Ramos (cell line): ENCODE data around the gene ITGB3.
"Not testable (repeated sequence)": the region's sequence is repeated elsewhere in the genome, so short reads cannot be mapped to it uniquely, and the experiment has no call there.

Experiments used
- in situ Hi-C: fragments of 300-500 bp; cut with MboI; formaldehyde crosslinking; loops from one replicate; pipeline ENCODE4 v1.14.3; 2022; ENCODE audit warnings: low sequenced_read_pairs; ENCODE audit not compliant: unreplicated experiment

The ITGB3 gene

GRCh38 chr17:47221154-47221553, 32.5 kb upstream of the ITGB3 start:
- in situ Hi-C loops: no loop called here

- in situ Hi-C loops: no loop called here
Observed at GRCh38 chr17:47222047-47222446, 31.6 kb upstream of the ITGB3 start.

DNA sequence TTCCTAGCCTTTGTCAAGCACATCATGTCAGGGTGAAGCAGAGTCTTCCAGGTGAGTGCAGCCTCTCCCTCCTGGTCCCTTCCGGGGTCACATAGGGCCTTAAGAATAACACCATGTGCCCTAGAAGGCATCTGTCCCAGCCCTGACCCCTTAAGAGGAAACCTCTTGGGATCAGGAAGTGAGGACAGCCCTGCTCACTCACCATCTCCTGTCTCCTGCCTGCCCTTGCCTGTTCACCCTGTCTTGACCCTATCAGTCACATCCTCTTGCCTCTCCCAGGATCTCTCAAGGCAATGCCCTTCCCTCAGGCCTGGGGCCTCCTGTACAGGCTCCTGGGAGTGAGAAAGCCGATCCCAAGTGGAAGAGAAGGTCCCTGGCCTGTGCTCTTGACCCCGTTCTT, 30.6 kb upstream of the ITGB3 start:
- in situ Hi-C loops: no loop called here

DNA sequence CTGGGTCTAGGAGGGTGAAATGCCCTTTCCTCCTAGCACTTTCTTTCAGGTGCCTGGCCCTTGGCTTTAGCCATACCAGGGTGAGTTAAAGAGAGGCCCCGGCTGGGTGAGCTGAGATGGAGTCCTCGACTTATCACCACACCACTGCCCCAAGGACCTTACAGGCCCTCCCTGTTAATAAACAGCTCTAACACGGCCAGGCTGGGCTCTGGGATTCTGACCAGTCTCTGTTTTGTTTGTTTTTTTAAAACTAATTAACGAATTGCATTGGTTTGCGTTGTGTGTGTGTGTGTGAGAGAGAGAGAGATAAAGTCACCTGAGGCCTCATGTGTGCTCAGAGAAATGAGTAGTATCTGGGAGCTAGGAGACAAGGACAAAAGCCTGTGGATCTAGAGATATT, 30.2 kb upstream of the ITGB3 start:
- in situ Hi-C loops: no loop called here

DNA sequence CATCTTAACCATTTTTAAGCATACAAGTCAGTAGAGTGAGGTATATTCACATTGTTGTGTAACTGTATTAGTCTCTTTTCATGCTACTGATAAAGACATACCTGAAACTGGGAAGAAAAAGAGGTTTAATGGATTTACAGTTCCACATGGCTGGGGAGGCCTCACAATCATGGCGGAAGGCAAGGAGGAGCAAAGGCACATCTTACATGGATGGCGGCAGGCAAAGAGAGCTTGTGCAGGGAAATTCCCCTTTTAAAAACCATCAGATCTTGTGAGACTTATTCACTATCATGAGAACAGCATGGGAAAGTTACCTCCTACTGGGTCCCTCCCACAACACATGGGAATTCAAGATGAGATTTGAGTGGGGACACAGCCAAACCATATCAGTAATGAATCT, 29.6 kb upstream of the ITGB3 start:
- in situ Hi-C loops: not testable (repeated sequence)

DNA sequence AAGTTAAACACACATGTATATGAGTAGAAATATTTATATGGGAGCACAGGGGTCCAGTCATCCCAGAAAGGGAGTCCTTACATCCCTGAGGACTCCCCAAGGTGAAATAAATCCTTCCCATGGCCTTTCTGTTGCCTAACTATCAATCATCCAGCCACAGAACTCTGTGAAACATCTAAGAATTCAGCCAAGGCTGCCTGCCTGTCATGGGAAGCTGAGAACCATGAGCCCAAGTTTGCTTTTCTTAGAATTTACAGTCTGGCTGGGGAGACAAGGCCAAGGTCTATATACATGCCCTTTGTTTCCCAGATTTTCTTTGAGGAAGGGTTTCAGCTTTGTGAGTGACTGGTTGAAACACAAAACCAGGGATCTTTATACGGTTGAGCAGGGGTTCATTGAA, 28.7 kb upstream of the ITGB3 start:
- in situ Hi-C loops: loop anchor here (5.0 kb wide), 1 partner anchor 387 kb away; no protein-coding TSS in a partner anchor

GRCh38 chr17:47225436-47225858, 28.2 kb upstream of the ITGB3 start:
- in situ Hi-C loops: loop anchor here (5.0 kb wide), 1 partner anchor 387 kb away; no protein-coding TSS in a partner anchor

DNA sequence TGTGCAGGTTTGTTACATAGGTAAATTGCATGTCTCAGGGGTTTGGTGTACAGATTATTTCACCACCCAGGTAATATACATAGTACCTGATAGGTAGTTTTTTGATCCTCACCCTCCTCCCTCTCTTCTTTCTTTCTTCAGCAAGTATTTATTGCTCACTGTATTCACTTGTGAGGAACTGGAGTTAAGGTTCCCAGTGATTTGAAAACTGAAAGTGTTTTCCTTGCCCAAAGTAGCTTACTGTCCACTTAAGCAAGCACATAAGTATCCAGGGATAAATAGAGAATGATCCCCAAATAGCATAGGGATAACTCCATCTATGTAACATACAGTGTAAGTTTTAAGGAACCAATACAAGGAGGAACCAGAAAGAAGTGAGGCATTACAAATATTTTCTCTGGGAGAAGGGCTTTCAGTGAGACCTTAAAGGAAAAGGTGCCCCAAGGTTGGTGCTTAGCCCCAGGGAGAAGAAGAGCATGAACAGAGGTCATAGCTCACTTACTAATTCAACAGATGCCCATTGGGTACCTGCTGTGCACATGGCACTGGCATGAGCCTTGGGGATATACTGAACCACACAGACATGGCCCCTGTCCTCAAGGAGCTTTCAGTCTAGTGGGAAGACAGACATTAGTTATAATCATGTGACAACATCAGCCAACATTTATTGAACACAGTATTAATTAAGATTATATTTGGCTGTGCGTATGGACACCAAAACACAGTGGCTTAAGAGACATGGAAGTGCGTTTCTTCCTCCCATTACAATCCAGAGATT, 27.5 kb upstream of the ITGB3 start:
- in situ Hi-C loops: loop anchor here (5.0 kb wide), 1 partner anchor 386 kb away; no protein-coding TSS in a partner anchor

DNA sequence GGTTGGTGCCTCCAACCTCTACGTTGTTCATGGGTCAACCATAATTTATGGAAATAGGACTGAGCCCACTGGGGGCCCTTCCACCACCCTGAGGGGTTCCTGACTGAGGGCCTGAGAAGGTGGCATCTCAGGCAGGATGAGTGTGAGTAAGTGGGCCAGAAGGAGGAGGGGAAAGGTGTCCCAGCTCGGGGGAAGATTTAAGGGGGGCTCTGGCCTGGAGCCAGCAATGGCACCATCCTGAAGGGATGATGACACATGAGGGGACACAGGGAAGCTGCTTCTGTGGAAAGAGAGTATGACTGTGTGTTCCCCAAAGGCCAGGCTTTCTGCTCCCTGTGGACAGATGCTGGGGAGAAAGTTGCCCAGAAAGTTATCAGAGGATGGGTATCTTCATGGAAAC, 25.8 kb upstream of the ITGB3 start:
- in situ Hi-C loops: loop anchor here (5.0 kb wide), 1 partner anchor 384 kb away; no protein-coding TSS in a partner anchor

DNA sequence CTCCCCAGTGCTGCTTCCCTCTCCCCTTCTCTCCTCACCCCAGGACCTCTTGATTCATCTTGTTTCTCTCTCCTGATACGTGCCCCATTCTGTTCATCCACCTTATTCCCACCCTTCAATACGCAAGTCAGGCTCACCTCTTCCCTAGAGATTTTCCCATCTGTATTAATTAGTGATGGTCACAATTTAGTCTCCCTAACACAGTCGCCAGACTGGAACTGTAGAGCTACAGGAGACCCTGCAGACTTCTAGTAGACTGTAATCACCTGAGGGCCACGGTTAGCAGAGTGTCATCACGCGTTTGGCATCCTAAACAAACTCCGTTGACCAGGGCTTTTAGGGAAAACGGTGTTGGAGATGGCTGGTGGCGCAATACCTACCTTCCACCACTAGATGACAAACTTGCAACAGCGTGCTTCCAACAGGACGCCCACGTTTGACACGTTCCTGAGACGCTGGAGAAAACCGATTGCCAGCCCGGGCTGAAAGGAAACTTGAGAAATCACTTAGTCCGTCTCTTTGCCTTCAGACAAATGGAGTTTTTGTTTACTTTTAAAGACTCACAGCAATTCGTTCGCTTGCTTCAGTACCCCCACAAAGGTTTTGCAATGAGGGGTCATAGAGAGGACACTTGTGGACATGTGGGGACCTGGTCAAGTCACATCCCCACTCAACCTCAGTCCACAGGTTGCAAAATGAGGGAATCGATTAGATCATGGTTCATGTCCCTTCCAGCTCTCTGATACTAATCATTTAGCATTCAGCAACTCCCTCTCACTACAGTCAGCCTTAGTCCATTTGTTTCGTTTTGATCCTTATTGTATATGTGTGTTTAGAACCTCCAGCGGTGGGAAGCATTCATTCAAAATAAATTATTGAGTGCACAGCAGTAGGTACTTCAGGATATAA, 23.8 kb upstream of the ITGB3 start:
- in situ Hi-C loops: loop anchor here (5.0 to 10.0 kb wide), 2 partner anchors 85 to 383 kb away; no protein-coding TSS in a partner anchor

- in situ Hi-C loops: loop anchor here (10.0 kb wide), 1 partner anchor 84 kb away; no protein-coding TSS in a partner anchor
Observed at GRCh38 chr17:47230864-47231263, 22.8 kb upstream of the ITGB3 start.

- in situ Hi-C loops: loop anchor here (10.0 kb wide), 1 partner anchor 83 kb away; no protein-coding TSS in a partner anchor
Observed at GRCh38 chr17:47231334-47231733, 22.3 kb upstream of the ITGB3 start.

DNA sequence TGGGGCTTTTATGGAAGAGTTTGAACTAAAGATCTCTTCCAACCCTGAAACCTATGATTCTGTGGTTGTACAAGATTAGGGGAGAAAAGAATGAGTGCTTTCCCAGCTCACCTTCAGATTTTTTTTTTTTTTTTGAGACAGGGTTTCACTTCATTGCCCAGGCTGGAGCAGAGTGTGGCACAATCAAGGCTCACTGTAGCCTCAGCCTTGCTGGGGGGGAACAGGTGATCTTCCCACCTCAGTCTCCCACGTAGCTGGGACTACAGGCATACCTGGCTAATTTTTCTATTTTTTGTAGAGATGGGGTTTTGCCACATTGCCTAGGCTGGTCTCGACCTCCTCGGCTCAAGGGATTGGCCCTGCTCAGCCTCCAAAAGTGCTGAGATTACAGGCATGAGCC, 21.8 kb upstream of the ITGB3 start:
- in situ Hi-C loops: loop anchor here (10.0 kb wide), 1 partner anchor 83 kb away; no protein-coding TSS in a partner anchor

GRCh38 chr17:47232465-47232864, 21.2 kb upstream of the ITGB3 start:
- in situ Hi-C loops: loop anchor here (10.0 kb wide), 1 partner anchor 82 kb away; no protein-coding TSS in a partner anchor

GRCh38 chr17:47235506-47235905, 18.1 kb upstream of the ITGB3 start:
- in situ Hi-C loops: loop anchor here (10.0 kb wide), 1 partner anchor 79 kb away; no protein-coding TSS in a partner anchor

- in situ Hi-C loops: loop anchor here (10.0 kb wide), 1 partner anchor 79 kb away; no protein-coding TSS in a partner anchor
Observed at GRCh38 chr17:47235923-47236322, 17.7 kb upstream of the ITGB3 start.

- in situ Hi-C loops: loop anchor here (10.0 kb wide), 1 partner anchor 77 kb away; no protein-coding TSS in a partner anchor
Observed at GRCh38 chr17:47237841-47238240, 15.8 kb upstream of the ITGB3 start.

- in situ Hi-C loops: loop anchor here (10.0 kb wide), 1 partner anchor 76 kb away; no protein-coding TSS in a partner anchor
Observed at GRCh38 chr17:47238321-47239010, 15.2 kb upstream of the ITGB3 start.

- in situ Hi-C loops: loop anchor here (10.0 kb wide), 1 partner anchor 75 kb away; no protein-coding TSS in a partner anchor
Observed at GRCh38 chr17:47239619-47239966, 14.0 kb upstream of the ITGB3 start.
